PFSK-1 (cell line): ENCODE measurements around the gene MYO7B.

Source experiments
- FOXP2 ChIP-seq: optimal IDR thresholded peaks from 2 replicates; pipeline ENCODE3; 2011; ENCODE audit warnings: borderline replicate concordance, control low read depth, inconsistent platforms; ENCODE audit not compliant: insufficient read depth; ENCODE audit errors: extremely low read length, extremely low read depth
- POLR2AphosphoS5 ChIP-seq: IDR thresholded peaks from 2 replicates; pipeline ENCODE4 v1.6.1; 2012; ENCODE audit warnings: low read depth, mild to moderate bottlenecking, control low read depth, low read length, moderate library complexity
- SIN3A ChIP-seq: IDR thresholded peaks from 2 replicates; pipeline ENCODE4 v1.6.1; 2012; ENCODE audit warnings: mild to moderate bottlenecking, low read length, moderate library complexity, borderline replicate concordance; ENCODE audit not compliant: insufficient read depth
- TAF1 ChIP-seq: IDR thresholded peaks from 2 replicates; pipeline ENCODE4 v1.6.1; 2012; ENCODE audit warnings: low read length, control low read depth, borderline replicate concordance; ENCODE audit not compliant: insufficient read depth
- TF ChIP-seq, protein P1 (sequence below), 2 experiments: IDR thresholded peaks; 2 replicates each; pipeline versions ENCODE4 v1.6.1 to v1.8.0; 2011 to 2012; ENCODE audit warnings: low read depth in 2 of 2, low read length in 2 of 2, control low read depth in 1 of 2, inconsistent platforms in 1 of 2, mild to moderate bottlenecking in 1 of 2, moderate library complexity in 1 of 2; ENCODE audit not compliant: insufficient read depth in 1 of 2

MYO7B gene

DNA sequence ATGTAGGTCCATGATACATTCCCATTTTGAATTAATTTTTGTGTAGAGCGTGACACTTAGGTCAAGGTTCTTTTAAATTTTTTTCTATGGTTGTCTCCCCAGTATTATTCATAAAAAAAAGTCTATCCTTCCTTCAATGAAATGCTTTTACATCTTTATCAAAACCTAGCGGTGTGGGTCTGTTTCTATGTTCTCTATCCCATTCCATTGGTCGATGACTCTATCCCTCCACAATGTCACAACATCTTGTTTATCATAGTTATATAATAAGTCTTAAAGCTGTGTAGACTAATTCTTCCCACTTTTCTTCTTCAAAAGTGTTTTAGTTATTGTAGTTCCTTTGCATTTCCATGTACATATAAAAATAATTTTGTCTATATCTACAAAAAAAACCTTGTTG, 63.2 kb downstream of the MYO7B start:
- TF ChIP-seq, protein P1, sequence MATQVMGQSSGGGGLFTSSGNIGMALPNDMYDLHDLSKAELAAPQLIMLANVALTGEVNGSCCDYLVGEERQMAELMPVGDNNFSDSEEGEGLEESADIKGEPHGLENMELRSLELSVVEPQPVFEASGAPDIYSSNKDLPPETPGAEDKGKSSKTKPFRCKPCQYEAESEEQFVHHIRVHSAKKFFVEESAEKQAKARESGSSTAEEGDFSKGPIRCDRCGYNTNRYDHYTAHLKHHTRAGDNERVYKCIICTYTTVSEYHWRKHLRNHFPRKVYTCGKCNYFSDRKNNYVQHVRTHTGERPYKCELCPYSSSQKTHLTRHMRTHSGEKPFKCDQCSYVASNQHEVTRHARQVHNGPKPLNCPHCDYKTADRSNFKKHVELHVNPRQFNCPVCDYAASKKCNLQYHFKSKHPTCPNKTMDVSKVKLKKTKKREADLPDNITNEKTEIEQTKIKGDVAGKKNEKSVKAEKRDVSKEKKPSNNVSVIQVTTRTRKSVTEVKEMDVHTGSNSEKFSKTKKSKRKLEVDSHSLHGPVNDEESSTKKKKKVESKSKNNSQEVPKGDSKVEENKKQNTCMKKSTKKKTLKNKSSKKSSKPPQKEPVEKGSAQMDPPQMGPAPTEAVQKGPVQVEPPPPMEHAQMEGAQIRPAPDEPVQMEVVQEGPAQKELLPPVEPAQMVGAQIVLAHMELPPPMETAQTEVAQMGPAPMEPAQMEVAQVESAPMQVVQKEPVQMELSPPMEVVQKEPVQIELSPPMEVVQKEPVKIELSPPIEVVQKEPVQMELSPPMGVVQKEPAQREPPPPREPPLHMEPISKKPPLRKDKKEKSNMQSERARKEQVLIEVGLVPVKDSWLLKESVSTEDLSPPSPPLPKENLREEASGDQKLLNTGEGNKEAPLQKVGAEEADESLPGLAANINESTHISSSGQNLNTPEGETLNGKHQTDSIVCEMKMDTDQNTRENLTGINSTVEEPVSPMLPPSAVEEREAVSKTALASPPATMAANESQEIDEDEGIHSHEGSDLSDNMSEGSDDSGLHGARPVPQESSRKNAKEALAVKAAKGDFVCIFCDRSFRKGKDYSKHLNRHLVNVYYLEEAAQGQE (IDR thresholded peaks at IDR 0.05; ENCODE audit: insufficient read depth in 1 of 2, low read depth in 2 of 2, low read length in 2 of 2), result no peak
- TF ChIP-seq FOXP2, result no peak
- TF ChIP-seq SIN3A, result no peak
- TF ChIP-seq POLR2AphosphoS5, result no peak
- TF ChIP-seq TAF1, result no peak

DNA sequence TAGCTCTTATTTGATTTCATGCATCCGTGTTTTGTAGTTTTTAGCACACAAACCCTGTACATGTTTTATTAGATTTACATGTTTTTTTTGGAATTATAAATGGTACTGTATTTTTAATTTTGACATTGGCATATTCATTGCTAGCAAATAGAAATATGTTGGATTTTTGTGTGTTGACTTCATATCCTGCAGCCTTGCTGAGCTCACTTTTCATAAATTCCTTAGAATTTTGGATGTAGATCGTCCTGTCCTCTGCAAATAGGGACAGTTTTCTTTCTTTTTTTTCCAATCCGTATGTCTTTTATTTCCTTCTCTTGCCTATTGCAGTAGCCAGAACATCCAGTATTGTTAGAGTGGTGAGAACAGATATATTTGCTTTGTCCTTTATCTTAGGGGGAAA, 63.7 kb downstream of the MYO7B start:
- TF ChIP-seq FOXP2, result no peak
- TF ChIP-seq, protein P1 (IDR thresholded peaks at IDR 0.05; ENCODE audit: insufficient read depth in 1 of 2, low read depth in 2 of 2, low read length in 2 of 2), result no peak
- TF ChIP-seq SIN3A, result no peak
- no peak for TF ChIP-seq TAF1
- TF ChIP-seq POLR2AphosphoS5, result no peak

- TF ChIP-seq TAF1 (no peak), FOXP2 (no peak), SIN3A (no peak), POLR2AphosphoS5 (no peak)
- TF ChIP-seq, protein P1 (IDR thresholded peaks at IDR 0.05; ENCODE audit: insufficient read depth in 1 of 2, low read depth in 2 of 2, low read length in 2 of 2), result no peak
Measured at GRCh38 chr2:127604986-127605385, 69.5 kb downstream of the MYO7B start.

DNA sequence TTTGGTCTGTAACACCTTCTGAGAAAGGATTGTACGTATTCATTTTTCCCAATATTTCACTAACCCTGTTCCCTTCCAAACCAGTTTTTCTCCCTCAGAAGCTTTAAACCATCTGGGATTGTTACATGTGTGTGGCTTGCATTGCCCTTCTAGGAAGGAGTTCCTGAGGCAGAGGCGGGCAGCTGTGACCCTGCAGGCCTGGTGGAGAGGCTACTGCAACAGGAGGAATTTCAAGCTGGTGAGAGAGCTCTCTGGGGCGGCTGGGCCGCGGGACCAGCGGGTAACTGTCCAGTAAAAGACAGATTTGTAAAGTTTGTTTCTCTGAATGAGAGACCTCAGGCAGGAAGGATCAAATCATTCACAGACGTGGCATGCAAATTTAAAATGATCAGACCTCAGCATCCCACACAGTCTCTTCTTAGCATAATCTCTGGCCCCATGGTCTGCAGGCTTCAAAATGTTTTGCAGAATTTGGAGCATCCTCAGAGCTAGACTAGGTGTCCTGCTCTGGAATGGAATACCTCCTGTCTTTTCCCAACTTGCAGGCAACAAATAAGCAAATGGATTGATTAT, 70.3 kb downstream of the MYO7B start:
- TF ChIP-seq TAF1, result no peak
- no peak for TF ChIP-seq POLR2AphosphoS5
- TF ChIP-seq SIN3A, result no peak
- TF ChIP-seq, protein P1 (IDR thresholded peaks at IDR 0.05; ENCODE audit: insufficient read depth in 1 of 2, low read depth in 2 of 2, low read length in 2 of 2), result no peak
- no peak for TF ChIP-seq FOXP2
